Stimulated activated CD4-positive, alpha-beta T cell treated with anti-CD3 and anti-CD28 coated beads, TNF-alpha, amount 100 ng/mL, for 48 hours (primary cell): ENCODE data around the gene SAMD14.

Source experiments
- DNase-seq, 3 donors: peaks; one replicate each; pipeline ENCODE4 v3.0.0-alpha.2; 2020; ENCODE audit warnings: low read depth in 3 of 3

SAMD14 gene

GRCh38 chr17:50113624-50114320 is 16.2 kb downstream of the SAMD14 start:
- no peak for DNase-seq

- DNase-seq, result no peak
Observed at GRCh38 chr17:50112694-50113093, 17.3 kb downstream of the SAMD14 start.

- no peak for DNase-seq
Observed at GRCh38 chr17:50111673-50112655, 18.0 kb downstream of the SAMD14 start.

GRCh38 chr17:50110591-50111349 is 19.2 kb downstream of the SAMD14 start:
- DNase-seq, result no peak

GRCh38 chr17:50109785-50110184 is 20.2 kb downstream of the SAMD14 start:
- no peak for DNase-seq

- no peak for DNase-seq
Observed at GRCh38 chr17:50109207-50109606, 20.8 kb downstream of the SAMD14 start.

GRCh38 chr17:50108556-50108955 is 21.4 kb downstream of the SAMD14 start:
- DNase-seq, result no peak

GRCh38 chr17:50107790-50108414 is 22.1 kb downstream of the SAMD14 start:
- no peak for DNase-seq

GRCh38 chr17:50106393-50107131 is 23.4 kb downstream of the SAMD14 start:
- no peak for DNase-seq

GRCh38 chr17:50105811-50106210 is 24.1 kb downstream of the SAMD14 start:
- no peak for DNase-seq

- DNase-seq, result no peak
Observed at GRCh38 chr17:50103941-50104340, 26.0 kb downstream of the SAMD14 start.

GRCh38 chr17:50103252-50103651 is 26.7 kb downstream of the SAMD14 start:
- DNase-seq, result no peak

GRCh38 chr17:50102164-50102991 is 27.6 kb downstream of the SAMD14 start:
- DNase-seq, result no peak

- DNase-seq, result no peak
Observed at GRCh38 chr17:50101346-50102163, 28.4 kb downstream of the SAMD14 start.

- no peak for DNase-seq
Observed at GRCh38 chr17:50100921-50101345, 29.0 kb downstream of the SAMD14 start.

- no peak for DNase-seq
Observed at GRCh38 chr17:50100480-50100883, 29.5 kb downstream of the SAMD14 start.

- DNase-seq, result no peak
Observed at GRCh38 chr17:50099003-50099402, 31.0 kb downstream of the SAMD14 start.

- DNase-seq, result no peak
Observed at GRCh38 chr17:50098583-50098982, 31.4 kb downstream of the SAMD14 start.

- no peak for DNase-seq
Observed at GRCh38 chr17:50097926-50098325, 32.0 kb downstream of the SAMD14 start.
